HL-60 (cell line): Measurements from ENCODE around the gene SERPINA4.

ENCODE experiments used
- POLR2AphosphoS5 ChIP-seq: IDR thresholded peaks from 2 replicates; pipeline ENCODE4 v1.6.1; 2012; ENCODE audit warnings: low read depth
- SPI1 ChIP-seq: IDR thresholded peaks from 2 replicates; pipeline ENCODE4 v1.6.1; 2012; ENCODE audit warnings: low read depth, mild to moderate bottlenecking, borderline replicate concordance
- TF ChIP-seq, protein P1 (sequence below): IDR thresholded peaks from one replicate; pipeline ENCODE4 v1.5.1; 2011; ENCODE audit warnings: low read length, control low read depth, inconsistent platforms; ENCODE audit not compliant: insufficient read depth

DNA sequence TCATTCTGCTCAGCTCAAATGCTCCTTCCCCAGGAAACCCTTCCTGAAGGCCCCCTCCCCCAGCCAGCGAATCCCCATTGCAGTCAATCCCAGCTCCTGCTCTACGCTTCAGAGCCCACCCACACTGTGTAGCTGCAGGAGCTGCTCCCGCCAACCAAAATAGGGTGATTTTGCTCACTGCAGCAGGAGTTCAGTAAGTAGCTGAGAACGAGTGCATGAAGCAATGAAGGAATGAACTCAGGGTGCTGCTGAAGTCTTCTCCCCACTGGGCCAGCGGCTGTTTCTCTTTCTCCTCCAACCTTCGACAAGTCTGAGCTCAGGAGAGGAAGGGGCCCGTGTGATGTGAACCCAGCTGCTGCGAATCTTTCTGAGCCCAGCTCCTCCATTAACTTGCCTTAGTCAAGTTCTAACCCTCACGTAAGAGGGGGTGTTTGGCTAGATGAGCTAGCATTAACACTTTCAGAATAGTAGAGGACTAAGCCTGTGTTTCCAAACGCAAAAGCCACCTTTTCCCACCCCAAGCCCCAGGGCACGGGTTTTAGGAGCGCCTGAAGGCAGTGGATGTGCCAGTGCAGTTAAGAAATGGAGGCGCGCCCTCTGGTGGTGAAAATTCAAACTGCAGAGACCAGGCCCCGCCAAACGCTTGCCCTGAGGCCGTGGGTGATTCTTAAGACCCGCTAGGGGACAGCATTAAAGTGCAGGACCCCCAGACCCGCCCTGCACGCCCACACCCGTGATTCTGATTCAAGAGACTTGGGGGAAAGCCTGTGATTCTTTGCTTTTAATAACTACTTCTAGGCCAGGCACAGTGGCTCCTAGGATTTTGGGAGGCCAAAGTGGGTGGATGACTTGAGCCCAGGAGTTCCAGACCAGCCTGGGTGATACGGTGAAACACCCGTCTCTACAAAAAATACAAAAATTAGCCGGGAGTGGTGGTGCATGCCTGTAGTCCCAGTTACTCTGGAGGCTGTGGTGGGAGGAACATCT is 11.9 kb upstream of the SERPINA4 start:
- TF ChIP-seq, protein P1, sequence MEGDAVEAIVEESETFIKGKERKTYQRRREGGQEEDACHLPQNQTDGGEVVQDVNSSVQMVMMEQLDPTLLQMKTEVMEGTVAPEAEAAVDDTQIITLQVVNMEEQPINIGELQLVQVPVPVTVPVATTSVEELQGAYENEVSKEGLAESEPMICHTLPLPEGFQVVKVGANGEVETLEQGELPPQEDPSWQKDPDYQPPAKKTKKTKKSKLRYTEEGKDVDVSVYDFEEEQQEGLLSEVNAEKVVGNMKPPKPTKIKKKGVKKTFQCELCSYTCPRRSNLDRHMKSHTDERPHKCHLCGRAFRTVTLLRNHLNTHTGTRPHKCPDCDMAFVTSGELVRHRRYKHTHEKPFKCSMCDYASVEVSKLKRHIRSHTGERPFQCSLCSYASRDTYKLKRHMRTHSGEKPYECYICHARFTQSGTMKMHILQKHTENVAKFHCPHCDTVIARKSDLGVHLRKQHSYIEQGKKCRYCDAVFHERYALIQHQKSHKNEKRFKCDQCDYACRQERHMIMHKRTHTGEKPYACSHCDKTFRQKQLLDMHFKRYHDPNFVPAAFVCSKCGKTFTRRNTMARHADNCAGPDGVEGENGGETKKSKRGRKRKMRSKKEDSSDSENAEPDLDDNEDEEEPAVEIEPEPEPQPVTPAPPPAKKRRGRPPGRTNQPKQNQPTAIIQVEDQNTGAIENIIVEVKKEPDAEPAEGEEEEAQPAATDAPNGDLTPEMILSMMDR, result peak; percentile 76
- TF ChIP-seq POLR2AphosphoS5 (no peak), SPI1 (no peak)
